SK-N-SH treated with all-trans-retinoic acid at 6 μM for 48 hours (cell line): ENCODE data around the gene VWA5A.

Experiments
- BACH2 ChIP-seq: fragments of 250-450 bp; sonication (Bioruptor Pico); IDR thresholded peaks from 2 replicates; pipeline ENCODE4 v1.9.0; 2021; ENCODE audit warnings: mild to moderate bottlenecking, borderline replicate concordance
- CSDC2 ChIP-seq: fragments of 250-450 bp; sonication (Bioruptor Pico); IDR thresholded peaks from 2 replicates; pipeline ENCODE4 v1.5.0; 2020; ENCODE audit warnings: mild to moderate bottlenecking, moderate library complexity
- ISL1 ChIP-seq: fragments of 250-450 bp; sonication (Bioruptor Pico); IDR thresholded peaks from 2 replicates; pipeline ENCODE4 v2.1.2; 2022; ENCODE audit warnings: mild to moderate bottlenecking, moderate library complexity
- SNAI2 ChIP-seq: fragments of 250-450 bp; sonication (Bioruptor Pico); IDR thresholded peaks from 2 replicates; pipeline ENCODE4 v1.5.0; 2020; ENCODE audit warnings: mild to moderate bottlenecking, moderate library complexity
- ZFP30 ChIP-seq: fragments of 450-650 bp; formaldehyde crosslinking; IDR thresholded peaks from 2 replicates; pipeline ENCODE4 v1.5.0; 2022; ENCODE audit warnings: mild to moderate bottlenecking, moderate library complexity
- ZNF8 ChIP-seq: fragments of 450-650 bp; formaldehyde crosslinking; IDR thresholded peaks from 2 replicates; pipeline ENCODE4 v1.5.0; 2020; ENCODE audit warnings: mild to moderate bottlenecking, moderate library complexity
- TF ChIP-seq, protein P1 (sequence below): fragments of 250-450 bp; sonication (Bioruptor Pico); IDR thresholded peaks from 2 replicates; pipeline ENCODE4 v1.8.0; 2020; ENCODE audit warnings: mild to moderate bottlenecking, moderate library complexity, borderline replicate concordance
- TF ChIP-seq, protein P2 (sequence below): fragments of 250-450 bp; sonication (Bioruptor Pico); IDR thresholded peaks from 2 replicates; pipeline ENCODE4 v1.5.1; 2021; ENCODE audit warnings: mild to moderate bottlenecking, moderate library complexity

DNA sequence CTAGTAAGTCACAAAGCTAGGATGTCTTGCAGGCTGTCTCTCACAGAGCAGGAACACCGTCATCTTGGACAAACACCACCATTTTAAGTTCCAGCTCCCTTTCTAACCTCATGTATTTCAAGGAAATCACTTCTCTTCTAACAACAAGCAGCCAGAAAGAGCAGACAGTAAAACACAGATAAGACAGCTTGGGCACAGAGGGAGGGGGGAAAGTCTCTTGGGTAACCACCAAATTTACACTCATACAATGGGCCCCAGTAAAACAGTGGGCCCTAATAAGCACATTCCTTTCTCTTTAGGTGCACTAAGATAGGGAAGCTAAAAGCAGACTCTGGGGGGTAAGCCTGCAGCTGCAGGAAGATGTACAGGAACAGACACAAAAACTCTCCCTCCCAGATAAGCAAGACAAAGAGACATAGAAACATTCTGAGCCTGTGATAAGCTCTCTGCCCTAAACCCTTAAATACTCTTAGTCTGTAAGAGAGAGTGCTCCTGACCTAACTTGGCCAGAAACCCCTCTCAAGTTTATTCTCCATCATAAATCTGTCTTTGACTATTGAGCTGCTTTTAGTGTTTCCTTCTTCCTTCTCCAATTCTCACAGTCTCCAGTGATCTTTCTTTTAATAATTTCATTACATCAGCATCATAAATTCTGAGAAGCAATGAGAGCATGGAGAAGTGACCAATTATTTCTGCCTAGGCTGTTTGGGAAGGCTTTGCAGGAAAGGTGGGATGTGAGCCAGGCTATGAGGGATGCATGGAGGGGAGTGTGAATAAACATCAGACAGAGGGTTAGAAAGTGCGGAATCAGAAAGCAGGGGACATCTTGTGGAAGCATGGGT, 75.3 kb downstream of the VWA5A start:
- no peak for TF ChIP-seq ZNF8 (CRISPR knock-in tag)
- TF ChIP-seq, protein P1, sequence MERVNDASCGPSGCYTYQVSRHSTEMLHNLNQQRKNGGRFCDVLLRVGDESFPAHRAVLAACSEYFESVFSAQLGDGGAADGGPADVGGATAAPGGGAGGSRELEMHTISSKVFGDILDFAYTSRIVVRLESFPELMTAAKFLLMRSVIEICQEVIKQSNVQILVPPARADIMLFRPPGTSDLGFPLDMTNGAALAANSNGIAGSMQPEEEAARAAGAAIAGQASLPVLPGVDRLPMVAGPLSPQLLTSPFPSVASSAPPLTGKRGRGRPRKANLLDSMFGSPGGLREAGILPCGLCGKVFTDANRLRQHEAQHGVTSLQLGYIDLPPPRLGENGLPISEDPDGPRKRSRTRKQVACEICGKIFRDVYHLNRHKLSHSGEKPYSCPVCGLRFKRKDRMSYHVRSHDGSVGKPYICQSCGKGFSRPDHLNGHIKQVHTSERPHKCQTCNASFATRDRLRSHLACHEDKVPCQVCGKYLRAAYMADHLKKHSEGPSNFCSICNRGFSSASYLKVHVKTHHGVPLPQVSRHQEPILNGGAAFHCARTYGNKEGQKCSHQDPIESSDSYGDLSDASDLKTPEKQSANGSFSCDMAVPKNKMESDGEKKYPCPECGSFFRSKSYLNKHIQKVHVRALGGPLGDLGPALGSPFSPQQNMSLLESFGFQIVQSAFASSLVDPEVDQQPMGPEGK (CRISPR knock-in tag) = no peak
- no peak for TF ChIP-seq ZFP30 (CRISPR knock-in tag)
- no peak for TF ChIP-seq BACH2 (CRISPR knock-in tag)
- TF ChIP-seq, protein P2, sequence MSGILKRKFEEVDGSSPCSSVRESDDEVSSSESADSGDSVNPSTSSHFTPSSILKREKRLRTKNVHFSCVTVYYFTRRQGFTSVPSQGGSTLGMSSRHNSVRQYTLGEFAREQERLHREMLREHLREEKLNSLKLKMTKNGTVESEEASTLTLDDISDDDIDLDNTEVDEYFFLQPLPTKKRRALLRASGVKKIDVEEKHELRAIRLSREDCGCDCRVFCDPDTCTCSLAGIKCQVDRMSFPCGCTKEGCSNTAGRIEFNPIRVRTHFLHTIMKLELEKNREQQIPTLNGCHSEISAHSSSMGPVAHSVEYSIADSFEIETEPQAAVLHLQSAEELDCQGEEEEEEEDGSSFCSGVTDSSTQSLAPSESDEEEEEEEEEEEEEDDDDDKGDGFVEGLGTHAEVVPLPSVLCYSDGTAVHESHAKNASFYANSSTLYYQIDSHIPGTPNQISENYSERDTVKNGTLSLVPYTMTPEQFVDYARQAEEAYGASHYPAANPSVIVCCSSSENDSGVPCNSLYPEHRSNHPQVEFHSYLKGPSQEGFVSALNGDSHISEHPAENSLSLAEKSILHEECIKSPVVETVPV (CRISPR knock-in tag) = no peak
- TF ChIP-seq CSDC2 = no peak
- TF ChIP-seq ISL1 = no peak
- no peak for TF ChIP-seq SNAI2
